Measurements from ENCODE around the gene THRA.

DNA sequence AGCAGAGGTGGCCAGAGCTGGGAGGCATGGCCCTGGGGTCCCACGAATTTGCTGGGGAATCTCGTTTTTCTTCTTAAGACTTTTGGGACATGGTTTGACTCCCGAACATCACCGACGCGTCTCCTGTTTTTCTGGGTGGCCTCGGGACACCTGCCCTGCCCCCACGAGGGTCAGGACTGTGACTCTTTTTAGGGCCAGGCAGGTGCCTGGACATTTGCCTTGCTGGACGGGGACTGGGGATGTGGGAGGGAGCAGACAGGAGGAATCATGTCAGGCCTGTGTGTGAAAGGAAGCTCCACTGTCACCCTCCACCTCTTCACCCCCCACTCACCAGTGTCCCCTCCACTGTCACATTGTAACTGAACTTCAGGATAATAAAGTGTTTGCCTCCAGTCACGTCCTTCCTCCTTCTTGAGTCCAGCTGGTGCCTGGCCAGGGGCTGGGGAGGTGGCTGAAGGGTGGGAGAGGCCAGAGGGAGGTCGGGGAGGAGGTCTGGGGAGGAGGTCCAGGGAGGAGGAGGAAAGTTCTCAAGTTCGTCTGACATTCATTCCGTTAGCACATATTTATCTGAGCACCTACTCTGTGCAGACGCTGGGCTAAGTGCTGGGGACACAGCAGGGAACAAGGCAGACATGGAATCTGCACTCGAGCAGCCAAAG lies 45.2 kb upstream of the THRA start:
- TF ChIP-seq, protein P1, sequence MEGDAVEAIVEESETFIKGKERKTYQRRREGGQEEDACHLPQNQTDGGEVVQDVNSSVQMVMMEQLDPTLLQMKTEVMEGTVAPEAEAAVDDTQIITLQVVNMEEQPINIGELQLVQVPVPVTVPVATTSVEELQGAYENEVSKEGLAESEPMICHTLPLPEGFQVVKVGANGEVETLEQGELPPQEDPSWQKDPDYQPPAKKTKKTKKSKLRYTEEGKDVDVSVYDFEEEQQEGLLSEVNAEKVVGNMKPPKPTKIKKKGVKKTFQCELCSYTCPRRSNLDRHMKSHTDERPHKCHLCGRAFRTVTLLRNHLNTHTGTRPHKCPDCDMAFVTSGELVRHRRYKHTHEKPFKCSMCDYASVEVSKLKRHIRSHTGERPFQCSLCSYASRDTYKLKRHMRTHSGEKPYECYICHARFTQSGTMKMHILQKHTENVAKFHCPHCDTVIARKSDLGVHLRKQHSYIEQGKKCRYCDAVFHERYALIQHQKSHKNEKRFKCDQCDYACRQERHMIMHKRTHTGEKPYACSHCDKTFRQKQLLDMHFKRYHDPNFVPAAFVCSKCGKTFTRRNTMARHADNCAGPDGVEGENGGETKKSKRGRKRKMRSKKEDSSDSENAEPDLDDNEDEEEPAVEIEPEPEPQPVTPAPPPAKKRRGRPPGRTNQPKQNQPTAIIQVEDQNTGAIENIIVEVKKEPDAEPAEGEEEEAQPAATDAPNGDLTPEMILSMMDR (conservative IDR thresholded peaks at IDR 0.05; ENCODE audit: low read length) = no peak
- TF ChIP-seq EZH2phosphoT487 (IDR thresholded peaks at IDR 0.05; ENCODE audit: borderline replicate concordance) = no peak

Measured in Loucy (cell line).